C4-2B (cell line): Measurements from ENCODE around the gene RAB11A.

Source experiments
- ZFX ChIP-seq: fragments of 450-650 bp; IDR thresholded peaks from 2 replicates; pipeline ENCODE4 v1.6.1; 2017
- TF ChIP-seq, protein P1 (sequence below): fragments of 450-650 bp; conservative IDR thresholded peaks from 2 replicates; pipeline ENCODE4 v1.5.1; 2017; ENCODE audit warnings: mild to moderate bottlenecking

DNA sequence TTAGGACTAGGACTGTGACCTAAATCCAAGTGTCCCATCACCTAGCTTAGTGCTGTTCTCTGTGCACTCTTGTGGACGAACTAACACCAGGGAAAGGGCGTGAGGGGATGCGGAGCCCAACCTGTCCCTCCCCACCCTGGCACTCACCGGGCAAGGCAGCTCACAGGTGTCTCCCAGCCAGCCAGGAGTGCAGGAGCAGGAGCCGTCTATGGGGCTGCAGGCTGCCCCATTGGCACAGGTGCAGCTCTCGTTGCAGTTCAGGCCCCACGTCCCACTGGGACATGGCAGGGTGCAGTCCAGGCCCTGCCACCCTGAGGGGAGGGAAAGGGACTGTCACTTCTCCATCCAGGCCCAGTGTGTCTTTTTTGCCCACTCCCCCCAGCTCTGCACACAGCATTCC lies 60.3 kb downstream of the RAB11A start:
- TF ChIP-seq, protein P1, sequence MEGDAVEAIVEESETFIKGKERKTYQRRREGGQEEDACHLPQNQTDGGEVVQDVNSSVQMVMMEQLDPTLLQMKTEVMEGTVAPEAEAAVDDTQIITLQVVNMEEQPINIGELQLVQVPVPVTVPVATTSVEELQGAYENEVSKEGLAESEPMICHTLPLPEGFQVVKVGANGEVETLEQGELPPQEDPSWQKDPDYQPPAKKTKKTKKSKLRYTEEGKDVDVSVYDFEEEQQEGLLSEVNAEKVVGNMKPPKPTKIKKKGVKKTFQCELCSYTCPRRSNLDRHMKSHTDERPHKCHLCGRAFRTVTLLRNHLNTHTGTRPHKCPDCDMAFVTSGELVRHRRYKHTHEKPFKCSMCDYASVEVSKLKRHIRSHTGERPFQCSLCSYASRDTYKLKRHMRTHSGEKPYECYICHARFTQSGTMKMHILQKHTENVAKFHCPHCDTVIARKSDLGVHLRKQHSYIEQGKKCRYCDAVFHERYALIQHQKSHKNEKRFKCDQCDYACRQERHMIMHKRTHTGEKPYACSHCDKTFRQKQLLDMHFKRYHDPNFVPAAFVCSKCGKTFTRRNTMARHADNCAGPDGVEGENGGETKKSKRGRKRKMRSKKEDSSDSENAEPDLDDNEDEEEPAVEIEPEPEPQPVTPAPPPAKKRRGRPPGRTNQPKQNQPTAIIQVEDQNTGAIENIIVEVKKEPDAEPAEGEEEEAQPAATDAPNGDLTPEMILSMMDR = no peak
- no peak for TF ChIP-seq ZFX
